Fibroblast of the aortic adventitia (primary cell): ENCODE data around the gene FGF2. TPM values are rescaled to one million over a fixed set of nuclear protein-coding genes. Genes with fewer than 3 reads are reported as not detected.

Experiments
- DNase-seq: peaks from one replicate; pipeline ENCODE4 v3.0.0-alpha.2; 2010; ENCODE audit warnings: low read depth
- H3K4me3 ChIP-seq: 2 replicates; pipeline ENCODE4 v1.5.1; 2011; ENCODE audit warnings: low read depth, mild to moderate bottlenecking, control low read depth, low read length, moderate library complexity
- CTCF ChIP-seq: IDR thresholded peaks from 2 replicates; pipeline ENCODE4 v1.5.1; 2011; ENCODE audit warnings: mild to moderate bottlenecking, low read length, control low read depth, inconsistent platforms; ENCODE audit not compliant: insufficient read depth
- total RNA-seq: library from RNA; depleted of rRNA; stranded (reverse); fragments of >200 nt; gene quantifications from 2 replicates; pipeline ENCODE4 v1.2.3, GENCODE V29; 2012; ENCODE audit warnings: low replicate concordance

The FGF2 gene
- total RNA-seq, 1 donor, result 79.5 TPM

DNA sequence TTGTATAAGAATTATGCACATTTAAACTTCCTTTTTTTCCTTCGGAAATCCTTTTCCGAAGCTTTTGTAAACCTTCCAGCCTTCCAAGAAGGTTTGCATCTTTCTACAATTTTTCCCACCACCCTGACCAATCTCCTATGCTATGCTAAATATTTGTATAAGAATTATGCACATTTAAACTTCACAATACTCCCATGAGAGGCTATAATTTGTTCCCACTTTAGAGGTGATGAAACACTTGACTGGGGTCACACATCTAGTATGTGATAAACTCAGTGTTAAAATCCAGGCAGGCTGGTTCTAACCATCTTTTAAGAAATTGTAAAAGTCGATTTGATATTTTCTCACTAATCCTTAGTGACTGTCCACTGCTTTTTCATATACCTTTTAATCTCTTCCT lies 73.7 kb downstream of the FGF2 start:
- no peak for DNase-seq
- no peak overlapping the region for H3K4me3 ChIP-seq
- no peak for TF ChIP-seq CTCF

DNA sequence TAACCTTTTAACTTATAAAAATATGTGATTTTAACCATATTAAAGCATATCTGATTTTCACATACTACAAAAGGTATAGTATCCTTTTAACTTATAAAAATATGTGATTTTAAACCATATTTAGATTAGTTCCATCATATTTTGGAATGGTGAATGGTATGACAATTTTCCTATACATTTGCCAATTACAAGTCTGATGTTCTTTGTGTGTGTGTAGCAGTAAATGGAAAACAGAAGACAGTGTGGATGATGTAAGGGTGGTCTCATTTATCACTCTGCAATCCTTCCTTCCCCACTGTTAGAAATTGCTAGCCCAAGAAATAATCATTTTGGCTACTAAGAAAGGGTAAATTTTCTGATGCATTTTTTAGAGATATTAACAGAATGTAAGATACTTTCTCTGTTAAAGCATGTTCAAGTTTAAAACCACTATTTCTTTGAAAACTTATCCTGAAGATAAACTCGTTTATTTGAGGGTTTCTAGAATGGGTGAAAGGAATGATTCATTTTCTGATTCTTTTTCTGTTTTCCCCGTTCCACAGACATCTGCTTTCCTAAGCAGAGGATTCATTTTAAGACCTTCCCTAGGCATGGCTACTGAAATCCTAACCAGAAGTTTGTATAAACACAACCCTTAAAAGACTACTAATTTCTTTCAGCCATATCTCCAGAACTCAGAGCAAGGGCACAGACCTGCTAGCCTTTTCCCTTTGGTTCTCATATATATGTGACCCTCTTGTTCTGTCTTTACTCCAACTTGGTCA lies 74.8 kb downstream of the FGF2 start:
- no peak for TF ChIP-seq CTCF
- peak; percentile 50 for DNase-seq

DNA sequence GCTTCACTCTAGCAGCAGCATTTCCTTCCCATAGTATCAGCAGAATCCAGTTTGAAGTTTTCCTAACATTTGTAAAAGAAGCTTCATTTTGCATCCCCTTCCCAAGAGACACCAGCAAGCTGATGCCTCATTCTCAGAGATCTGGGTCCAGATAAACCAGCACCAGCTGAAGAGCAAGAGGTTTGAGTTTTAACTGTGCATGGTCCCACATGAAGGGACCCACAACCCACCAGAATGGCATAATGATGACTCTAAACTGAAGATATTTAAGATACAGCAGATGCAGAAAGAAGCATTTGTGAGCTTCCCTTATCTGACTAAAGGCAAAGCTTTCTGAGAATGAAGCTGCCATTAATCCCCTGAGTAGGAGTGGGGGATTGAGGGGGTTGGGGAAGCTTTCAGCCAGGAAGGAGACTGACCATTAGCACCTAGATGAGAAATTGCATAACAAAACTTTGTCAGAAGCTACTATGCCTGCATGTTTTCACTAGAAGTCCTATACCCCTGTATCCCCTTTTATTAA lies 77.2 kb downstream of the FGF2 start:
- DNase-seq, result no peak
- no peak for TF ChIP-seq CTCF
- H3K4me3 ChIP-seq, result no peak overlapping the region

More for the DNA sequence above, 74.8 kb downstream of the FGF2 start:
- no peak overlapping the region for H3K4me3 ChIP-seq

DNA sequence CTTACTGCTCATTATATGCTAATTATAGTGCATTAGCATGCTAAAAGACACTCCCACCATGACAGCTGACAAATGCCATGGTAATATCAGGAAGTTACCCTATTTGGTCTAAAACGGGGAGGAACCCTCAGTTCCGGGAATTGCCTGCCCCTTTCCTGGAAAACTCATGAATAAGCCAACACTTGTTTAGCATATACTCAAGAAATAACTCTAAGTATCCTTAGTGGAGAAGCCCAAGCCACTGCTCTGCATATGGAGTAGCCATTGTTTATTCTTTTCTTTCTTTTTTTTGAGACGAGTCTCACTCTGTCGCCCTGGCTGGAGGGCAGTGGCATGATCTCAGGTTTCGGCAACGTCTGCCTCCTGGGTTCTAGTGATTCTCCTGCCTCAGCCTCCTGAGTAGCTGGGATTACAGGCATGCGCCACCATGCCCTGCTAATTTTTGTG lies 80.3 kb downstream of the FGF2 start:
- DNase-seq, result no peak
- no peak overlapping the region for H3K4me3 ChIP-seq
- TF ChIP-seq CTCF, result no peak

- H3K4me3 ChIP-seq, result no peak overlapping the region
- TF ChIP-seq CTCF, result no peak
- DNase-seq, result no peak
Observed at GRCh38 chr4:122908223-122908622, 81.6 kb downstream of the FGF2 start.

DNA sequence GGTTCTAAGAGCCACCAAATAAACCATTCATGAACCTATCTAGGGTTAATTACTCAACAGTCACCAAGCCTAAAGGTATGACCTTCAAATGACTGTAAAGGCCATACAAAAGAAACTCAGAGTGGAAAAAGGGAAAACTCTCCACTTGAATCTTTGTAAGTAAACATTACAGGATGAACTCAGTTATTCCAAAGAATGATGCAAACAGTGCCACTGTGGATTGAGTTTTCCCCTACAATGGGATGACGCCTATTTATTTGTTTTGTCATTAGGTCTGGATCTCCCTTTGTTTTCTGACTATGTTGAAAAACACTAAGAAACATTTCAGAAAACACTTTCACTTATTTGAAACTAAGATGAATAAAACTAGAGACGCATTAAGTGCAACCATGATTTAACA lies 83.1 kb downstream of the FGF2 start:
- no peak for DNase-seq
- no peak for TF ChIP-seq CTCF
- H3K4me3 ChIP-seq, result no peak overlapping the region

DNA sequence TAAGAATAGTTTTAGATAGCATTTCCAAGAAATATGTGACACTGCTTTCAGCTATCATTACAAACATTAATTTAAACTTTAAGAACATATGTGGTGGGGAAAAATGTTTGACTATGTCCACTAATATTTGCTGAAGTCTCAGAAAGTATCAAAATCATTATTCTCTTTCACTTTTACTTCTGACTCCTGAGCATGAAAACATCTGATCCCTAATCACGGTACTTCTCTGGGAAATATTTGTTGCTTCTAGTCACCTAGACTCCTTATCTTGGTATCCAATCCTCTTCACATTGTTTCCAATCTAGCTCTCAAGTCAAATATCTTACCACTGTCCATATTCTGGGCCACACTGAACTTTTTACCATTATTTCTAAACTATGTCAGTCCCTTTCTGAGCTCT lies 85.0 kb downstream of the FGF2 start:
- H3K4me3 ChIP-seq, result no peak overlapping the region
- TF ChIP-seq CTCF, result no peak
- no peak for DNase-seq
